NB4 (cell line): Measurements from ENCODE around the gene NTPCR.

ENCODE experiments used
- DNase-seq: peaks from one replicate; pipeline ENCODE4 v3.0.0; 2010; ENCODE audit warnings: low read depth
- H3K4me3 ChIP-seq: one replicate; pipeline ENCODE4 v1.5.1; 2011; ENCODE audit warnings: mild to moderate bottlenecking, low read depth, low read length, moderate library complexity
- CTCF ChIP-seq: IDR thresholded peaks from one replicate; pipeline ENCODE4 v1.5.1; 2012; ENCODE audit warnings: low read depth, low read length
- MAX ChIP-seq: IDR thresholded peaks from 2 replicates; pipeline ENCODE4 v1.6.1; 2011; ENCODE audit warnings: low read depth, low read length
- MYC ChIP-seq: IDR thresholded peaks from 2 replicates; pipeline ENCODE4 v1.6.1; 2011; ENCODE audit warnings: low read depth, low read length
- POLR2A ChIP-seq: IDR thresholded peaks from 2 replicates; pipeline ENCODE4 v1.6.1; 2011; ENCODE audit warnings: mild to moderate bottlenecking; ENCODE audit not compliant: insufficient read length; ENCODE audit errors: extremely low read depth

The NTPCR gene

GRCh38 chr1:232964601-232965000, 14.2 kb downstream of the NTPCR start:
- no peak overlapping the region for H3K4me3 ChIP-seq
- DNase-seq = no peak
- no peak for TF ChIP-seq MYC
- TF ChIP-seq CTCF = no peak
- no peak for TF ChIP-seq POLR2A
- no peak for TF ChIP-seq MAX

GRCh38 chr1:232965124-232965911, 14.9 kb downstream of the NTPCR start:
- no peak overlapping the region for H3K4me3 ChIP-seq
- TF ChIP-seq POLR2A = no peak
- no peak for TF ChIP-seq MAX
- TF ChIP-seq CTCF = no peak
- no peak for TF ChIP-seq MYC
- no peak for DNase-seq

- no peak overlapping the region for H3K4me3 ChIP-seq
- TF ChIP-seq POLR2A = no peak
- TF ChIP-seq CTCF = no peak
- no peak for TF ChIP-seq MAX
- no peak for TF ChIP-seq MYC
- DNase-seq = no peak
These were observed 15.5 kb downstream of the NTPCR start for GRCh38 chr1:232965912-232966217.

GRCh38 chr1:232966663-232967062, 16.3 kb downstream of the NTPCR start:
- no peak for TF ChIP-seq CTCF
- TF ChIP-seq MAX = no peak
- TF ChIP-seq MYC = no peak
- no peak for TF ChIP-seq POLR2A
- no peak for DNase-seq
- no peak overlapping the region for H3K4me3 ChIP-seq

- no peak for DNase-seq
- H3K4me3 ChIP-seq = no peak overlapping the region
- TF ChIP-seq MYC = no peak
- no peak for TF ChIP-seq CTCF
- TF ChIP-seq MAX = no peak
- TF ChIP-seq POLR2A = no peak
These were observed 18.0 kb downstream of the NTPCR start for GRCh38 chr1:232968391-232968790.

GRCh38 chr1:232968965-232969364, 18.6 kb downstream of the NTPCR start:
- no peak overlapping the region for H3K4me3 ChIP-seq
- DNase-seq = peak; percentile 65
- peak; percentile 75 for TF ChIP-seq MYC
- TF ChIP-seq CTCF = no peak
- no peak for TF ChIP-seq POLR2A
- TF ChIP-seq MAX = peak; percentile 91
